ENCODE data around the gene RRAD.

- TF ChIP-seq EP300 (IDR thresholded peaks at IDR 0.05) (no peak), CTCF (IDR thresholded peaks at IDR 0.05) (no peak)
Measured at GRCh38 chr16:66913081-66913480, 12.3 kb downstream of the RRAD start.
